ENCODE data around the gene NKD2.
"Not testable (repeated sequence)": the region's sequence is repeated elsewhere in the genome, so short reads cannot be mapped to it uniquely, and the experiment has no call there.

Gene NKD2

GRCh38 chr5:1000831-1001230, 7.8 kb upstream of the NKD2 start:
- not testable (repeated sequence) for DNase-seq (ENCODE audit: low read depth in 2 of 2)

GRCh38 chr5:1001406-1002270, 7.0 kb upstream of the NKD2 start:
- DNase-seq (ENCODE audit: low read depth in 2 of 2), result no peak

GRCh38 chr5:1002271-1002546, 6.4 kb upstream of the NKD2 start:
- DNase-seq (ENCODE audit: low read depth in 2 of 2), result no peak

GRCh38 chr5:1002836-1003235, 5.8 kb upstream of the NKD2 start:
- no peak for DNase-seq (ENCODE audit: low read depth in 2 of 2)

GRCh38 chr5:1003296-1003937, 5.2 kb upstream of the NKD2 start:
- DNase-seq (ENCODE audit: low read depth in 2 of 2), result no peak

GRCh38 chr5:1004461-1005248, 3.9 kb upstream of the NKD2 start:
- peak in 1 of 2 donors; percentile 32 for DNase-seq (ENCODE audit: low read depth in 2 of 2)

- no peak for DNase-seq (ENCODE audit: low read depth in 2 of 2)
Observed at GRCh38 chr5:1005249-1005851, 3.3 kb upstream of the NKD2 start.

- no peak for DNase-seq (ENCODE audit: low read depth in 2 of 2)
Observed at GRCh38 chr5:1005904-1006655, 2.5 kb upstream of the NKD2 start.

GRCh38 chr5:1006656-1007071, 1.9 kb upstream of the NKD2 start:
- no peak for DNase-seq (ENCODE audit: low read depth in 2 of 2)

- no peak for DNase-seq (ENCODE audit: low read depth in 2 of 2)
Observed at GRCh38 chr5:1007221-1007680, 1.4 kb upstream of the NKD2 start.

GRCh38 chr5:1007681-1008450, 736 bp upstream of the NKD2 start:
- DNase-seq (ENCODE audit: low read depth in 2 of 2), result no peak

- no peak for DNase-seq (ENCODE audit: low read depth in 2 of 2)
Observed at GRCh38 chr5:1009359-1010180, 968 bp downstream of the NKD2 start.

- DNase-seq (ENCODE audit: low read depth in 2 of 2), result no peak
Observed at GRCh38 chr5:1010181-1010510, 1.5 kb downstream of the NKD2 start.

- DNase-seq (ENCODE audit: low read depth in 2 of 2), result no peak
Observed at GRCh38 chr5:1010641-1011046, 2.0 kb downstream of the NKD2 start.

GRCh38 chr5:1011226-1011631, 2.6 kb downstream of the NKD2 start:
- no peak for DNase-seq (ENCODE audit: low read depth in 2 of 2)

- no peak for DNase-seq (ENCODE audit: low read depth in 2 of 2)
Observed at GRCh38 chr5:1011741-1012312, 3.2 kb downstream of the NKD2 start.

GRCh38 chr5:1012313-1012841, 3.8 kb downstream of the NKD2 start:
- DNase-seq (ENCODE audit: low read depth in 2 of 2), result no peak

GRCh38 chr5:1012900-1013237, 4.3 kb downstream of the NKD2 start:
- DNase-seq (ENCODE audit: low read depth in 2 of 2), result no peak

GRCh38 chr5:1013238-1013947, 4.8 kb downstream of the NKD2 start:
- DNase-seq (ENCODE audit: low read depth in 2 of 2), result no peak
